ENCODE data around the gene CEACAM4.
"Not testable (repeated sequence)": the region's sequence is repeated elsewhere in the genome, so short reads cannot be mapped to it uniquely, and the experiment has no call there.

Gene CEACAM4

GRCh38 chr19:41626877-41627276 is at the start of gene CEACAM4:
Gene CEACAM4, minus strand, starts transcription at chr19:41627074. Its CDS starts 111 bp downstream, at chr19:41626963.
- no peak for DNase-seq

GRCh38 chr19:41671486-41671885 is 44.6 kb upstream of the CEACAM4 start:
- no peak for DNase-seq

GRCh38 chr19:41670755-41671154 is 43.9 kb upstream of the CEACAM4 start:
- DNase-seq, result no peak

GRCh38 chr19:41668315-41668714 is 41.4 kb upstream of the CEACAM4 start:
- DNase-seq, result no peak

GRCh38 chr19:41666075-41666474 is 39.2 kb upstream of the CEACAM4 start:
- no peak for DNase-seq

- no peak for DNase-seq
Observed at GRCh38 chr19:41657157-41657556, 30.3 kb upstream of the CEACAM4 start.

GRCh38 chr19:41656756-41657155 is 29.9 kb upstream of the CEACAM4 start:
- not testable (repeated sequence) for DNase-seq

- no peak for DNase-seq
Observed at GRCh38 chr19:41652250-41652649, 25.4 kb upstream of the CEACAM4 start.

GRCh38 chr19:41649827-41650226 is 23.0 kb upstream of the CEACAM4 start:
- DNase-seq, result no peak

GRCh38 chr19:41646589-41647204 is 19.8 kb upstream of the CEACAM4 start:
- no peak for DNase-seq

GRCh38 chr19:41641879-41642485 is 15.1 kb upstream of the CEACAM4 start:
- peak; percentile 39 to 73 for DNase-seq

GRCh38 chr19:41638641-41639081 is 11.8 kb upstream of the CEACAM4 start:
- DNase-seq, result no peak

- DNase-seq, result no peak
Observed at GRCh38 chr19:41637484-41637883, 10.6 kb upstream of the CEACAM4 start.

GRCh38 chr19:41627966-41628675 is 1.2 kb upstream of the CEACAM4 start:
- DNase-seq, result no peak

GRCh38 chr19:41626278-41626677 is 596 bp downstream of the CEACAM4 start:
- no peak for DNase-seq

- no peak for DNase-seq
Observed at GRCh38 chr19:41624937-41625336, 1.9 kb downstream of the CEACAM4 start.

GRCh38 chr19:41624515-41624914 is 2.4 kb downstream of the CEACAM4 start:
- DNase-seq, result no peak

GRCh38 chr19:41623360-41623759 is 3.5 kb downstream of the CEACAM4 start:
- DNase-seq, result no peak

- no peak for DNase-seq
Observed at GRCh38 chr19:41621654-41622053, 5.2 kb downstream of the CEACAM4 start.

GRCh38 chr19:41621226-41621625 is 5.6 kb downstream of the CEACAM4 start:
- DNase-seq, result no peak

- no peak for DNase-seq
Observed at GRCh38 chr19:41620171-41620570, 6.7 kb downstream of the CEACAM4 start.

- no peak for DNase-seq
Observed at GRCh38 chr19:41619018-41619556, 7.8 kb downstream of the CEACAM4 start.

GRCh38 chr19:41617941-41618730 is 8.7 kb downstream of the CEACAM4 start:
- no peak for DNase-seq
